ENCODE data around the gene MRTFA.
"Not testable (repeated sequence)": the region's sequence is repeated elsewhere in the genome, so short reads cannot be mapped to it uniquely, and the experiment has no call there.

The MRTFA gene

DNA sequence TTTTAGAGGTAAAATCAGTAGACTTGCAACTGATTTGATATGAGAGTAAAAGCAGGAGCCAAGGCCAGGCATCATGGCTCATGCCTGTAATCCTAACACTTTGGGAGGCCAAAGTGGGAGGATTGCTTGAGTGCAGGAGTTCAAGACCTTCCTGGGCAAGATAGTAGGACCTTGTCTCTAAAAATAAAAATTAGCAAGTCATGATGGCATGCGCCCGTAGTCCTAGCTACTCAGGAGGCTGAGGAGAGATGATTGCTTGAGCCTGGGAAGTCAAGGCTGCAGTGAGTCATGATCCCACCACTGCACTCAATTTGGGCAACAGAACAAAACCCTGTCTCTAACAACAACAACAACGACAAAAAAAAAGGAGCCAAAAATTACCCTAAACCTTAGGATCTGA, 252.6 kb downstream of the MRTFA start:
- DNase-seq = no peak

DNA sequence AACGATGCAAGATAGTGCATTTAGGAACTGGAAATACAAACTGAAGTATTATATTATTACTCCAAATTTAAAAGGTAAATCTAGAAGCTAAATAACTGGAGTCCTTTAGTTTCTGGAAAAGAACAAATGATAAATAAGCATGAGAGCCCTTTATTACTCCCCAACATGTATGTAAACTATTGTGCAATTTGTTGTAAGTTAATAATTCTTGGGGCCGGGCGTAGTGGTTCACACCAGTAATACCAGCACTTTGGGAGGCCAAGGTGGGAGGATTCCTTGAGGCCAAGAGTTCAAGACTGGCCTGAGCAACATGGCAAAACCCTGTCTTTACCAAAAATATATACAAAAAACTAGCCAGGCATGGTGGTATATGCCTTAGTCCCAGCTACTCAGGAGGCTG, 255.1 kb downstream of the MRTFA start:
- DNase-seq = no peak

DNA sequence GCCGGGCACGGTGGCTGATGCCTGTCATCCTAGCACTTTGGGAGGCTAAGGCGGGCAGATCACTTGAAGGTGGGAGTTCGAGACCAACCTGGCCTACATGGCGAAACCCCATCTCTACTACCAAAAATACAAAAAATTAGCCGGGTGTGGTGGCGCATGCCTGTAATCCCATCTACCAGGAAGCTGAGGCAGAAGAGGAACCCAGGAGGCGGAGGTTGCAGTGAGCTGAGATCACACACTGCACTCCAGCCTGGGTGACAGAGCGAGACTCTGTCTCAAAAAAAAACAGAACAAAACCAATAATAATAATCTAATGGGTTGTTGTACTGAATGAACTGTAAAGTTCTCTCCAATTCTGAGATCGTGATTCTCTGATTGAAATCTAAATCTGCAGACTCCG, 258.1 kb downstream of the MRTFA start:
- DNase-seq = not testable (repeated sequence)

DNA sequence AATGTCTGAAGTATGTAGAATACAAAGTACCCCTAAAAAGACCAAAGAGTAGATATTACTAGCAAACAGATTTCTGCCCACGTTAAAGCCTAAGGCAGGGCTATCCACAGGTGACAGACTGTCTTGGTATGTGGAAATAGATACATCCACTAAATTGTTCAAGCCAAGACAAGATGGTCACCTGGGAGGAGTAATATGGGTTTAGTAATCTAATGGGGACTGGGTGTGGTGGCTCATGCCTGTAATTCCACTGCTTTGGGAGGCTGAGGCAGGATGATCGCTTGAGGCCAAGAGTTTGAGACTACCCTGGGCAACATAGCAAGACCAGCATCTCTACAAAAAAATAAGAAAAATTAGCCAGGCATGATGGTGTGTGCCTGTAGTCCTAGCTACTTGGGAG, 258.6 kb downstream of the MRTFA start:
- no peak for DNase-seq

DNA sequence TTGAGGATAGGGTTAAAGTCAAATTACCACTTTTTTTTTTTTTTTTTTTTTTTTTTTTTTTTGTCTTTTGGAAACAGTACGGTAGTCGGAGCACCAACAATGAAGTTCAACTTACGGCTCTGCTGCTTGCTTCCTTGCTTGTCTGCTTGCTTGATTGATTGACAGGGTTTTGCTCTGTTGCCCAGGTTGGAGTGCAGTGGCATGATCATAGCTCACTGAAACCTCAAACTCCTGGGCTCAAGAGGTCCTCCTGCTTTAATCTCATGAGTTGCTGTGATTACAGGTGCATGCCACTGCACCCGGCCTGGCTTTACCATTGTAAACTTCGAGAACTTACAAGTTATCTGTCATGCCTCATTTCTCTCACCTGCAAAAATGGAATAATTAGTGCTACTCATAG, 260.4 kb downstream of the MRTFA start:
- no peak for DNase-seq

DNA sequence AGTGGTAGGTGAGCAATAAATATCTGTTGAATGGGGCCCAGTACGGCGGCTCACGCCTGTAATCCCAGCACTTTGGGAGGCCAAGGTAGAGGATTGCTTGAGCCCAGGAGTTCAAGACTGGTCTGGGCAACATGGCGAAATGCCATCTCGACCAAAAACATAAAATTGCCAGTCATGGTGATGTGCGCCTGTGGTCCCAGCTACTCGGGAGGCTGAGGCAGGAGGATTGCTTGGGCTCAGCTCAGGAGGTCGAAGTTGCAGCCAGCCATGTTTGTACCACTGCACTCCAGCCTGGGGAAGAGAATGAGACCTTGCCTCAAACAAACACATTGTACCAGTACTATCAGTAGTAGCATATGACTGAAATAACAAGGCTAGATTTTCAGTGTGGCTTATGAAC, 262.0 kb downstream of the MRTFA start:
- DNase-seq = no peak

DNA sequence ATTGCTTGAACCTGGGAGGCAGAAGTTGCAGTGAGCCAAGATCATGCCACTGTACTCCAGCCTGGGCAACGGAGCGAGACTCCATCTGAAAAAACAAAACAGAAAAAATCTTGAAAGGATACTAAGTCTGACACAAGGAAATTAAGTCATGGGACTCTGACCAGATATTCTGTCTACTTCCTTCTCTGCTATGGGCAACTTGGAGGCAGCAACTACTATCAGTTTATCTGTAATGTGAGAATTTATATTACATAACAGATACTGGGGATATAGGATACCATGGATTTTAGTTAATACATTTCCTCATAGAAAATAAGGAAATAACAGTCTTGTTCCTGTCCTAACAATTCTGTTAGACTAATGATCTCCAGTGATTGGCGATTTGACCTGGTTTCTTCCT, 267.7 kb downstream of the MRTFA start:
- DNase-seq = no peak

DNA sequence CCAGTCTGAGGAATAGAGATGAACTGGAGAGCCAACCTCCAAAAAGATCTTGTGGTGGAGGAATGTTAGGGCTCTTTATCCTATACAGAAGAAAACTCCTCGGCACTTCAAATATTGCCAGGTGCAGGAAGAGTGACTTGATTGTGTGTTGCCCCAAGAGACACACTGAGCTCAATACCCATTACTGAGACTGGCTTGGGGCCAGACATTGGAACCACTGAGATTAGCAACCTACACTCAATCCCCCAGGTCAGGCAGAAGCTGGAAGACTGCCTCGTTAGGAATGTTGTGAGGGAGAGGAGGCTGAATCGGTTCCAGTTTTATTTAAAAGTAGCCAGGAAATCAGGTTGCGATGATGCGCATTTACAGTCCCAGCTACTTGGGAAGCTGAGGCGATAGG, 268.5 kb downstream of the MRTFA start:
- no peak for DNase-seq

DNA sequence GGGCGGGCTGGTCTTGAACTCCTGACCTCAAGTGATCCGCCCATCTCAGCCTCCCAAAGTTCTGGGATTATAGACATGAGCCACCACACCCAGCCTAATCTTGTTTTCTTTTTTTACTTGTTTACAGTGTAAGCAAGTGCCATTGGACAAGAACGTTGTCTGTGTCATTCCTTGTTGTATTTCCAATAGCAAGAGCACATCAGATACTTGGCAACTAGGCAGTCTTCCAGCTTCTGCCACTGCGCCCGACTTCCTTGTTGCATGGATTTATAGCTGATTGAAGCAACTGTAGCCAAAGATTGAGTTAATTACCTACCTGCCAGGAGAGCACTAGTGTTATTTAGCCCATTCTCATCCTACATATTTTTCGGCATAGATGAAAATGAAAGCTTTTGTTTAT, 269.2 kb downstream of the MRTFA start:
- DNase-seq = no peak

DNA sequence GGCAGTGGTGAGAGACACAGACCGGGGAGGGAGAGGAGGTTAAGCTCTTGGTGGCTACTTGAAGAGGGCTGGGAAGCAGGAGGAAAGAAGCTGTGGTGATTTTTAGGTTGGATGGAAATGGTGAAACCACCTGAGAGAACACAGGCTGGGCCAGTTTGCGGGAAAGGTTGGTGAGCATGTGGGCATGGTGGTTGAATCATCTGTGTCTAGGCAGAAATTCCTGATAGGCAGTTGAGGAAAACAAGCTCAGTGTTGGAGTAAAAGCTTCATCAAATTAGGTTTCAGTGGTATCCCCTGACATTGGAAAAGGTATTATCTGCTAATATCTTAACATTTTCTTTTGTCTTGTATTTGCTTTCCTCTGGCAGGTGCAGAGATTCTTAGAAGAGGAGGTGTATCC, 270.5 kb downstream of the MRTFA start:
- DNase-seq = no peak

DNA sequence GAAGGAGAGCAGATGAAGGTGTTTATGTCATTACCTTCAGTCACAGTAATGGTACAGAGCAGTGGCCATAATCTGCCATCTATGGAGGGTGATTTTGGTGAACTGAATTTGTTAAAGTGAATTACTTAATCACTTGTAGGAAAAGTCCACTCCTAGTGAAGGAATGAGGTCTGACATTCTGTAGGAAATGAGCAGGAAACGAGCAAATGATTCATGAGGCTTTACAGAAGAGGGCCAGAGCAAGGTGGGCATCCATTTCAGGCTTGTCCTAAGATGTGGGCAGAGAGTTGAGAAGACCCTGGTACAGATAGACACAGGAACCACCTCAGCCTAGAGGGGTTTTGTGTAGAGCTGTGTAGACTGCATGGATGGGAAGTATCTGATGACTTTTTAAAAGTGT, 272.1 kb downstream of the MRTFA start:
- DNase-seq = no peak

DNA sequence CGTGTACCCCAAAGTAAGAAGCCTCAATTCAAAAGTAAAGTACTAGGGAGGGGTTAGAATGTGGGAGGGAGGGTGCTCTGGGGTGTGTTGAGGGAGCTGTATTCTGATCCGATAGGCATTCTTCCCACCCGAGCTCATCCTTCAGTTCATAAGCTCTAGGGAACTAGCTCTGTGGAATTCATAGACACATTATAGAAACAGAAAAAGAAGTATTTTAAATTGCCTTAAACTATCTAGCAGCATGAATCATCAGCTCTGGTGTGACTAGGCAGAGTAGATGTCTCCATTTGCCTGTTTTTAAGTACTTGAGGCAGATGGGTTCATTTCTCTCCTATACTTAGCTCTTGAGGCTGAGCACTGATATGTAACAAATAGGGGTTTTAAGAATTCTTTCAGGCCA, 273.5 kb downstream of the MRTFA start:
- no peak for DNase-seq

DNA sequence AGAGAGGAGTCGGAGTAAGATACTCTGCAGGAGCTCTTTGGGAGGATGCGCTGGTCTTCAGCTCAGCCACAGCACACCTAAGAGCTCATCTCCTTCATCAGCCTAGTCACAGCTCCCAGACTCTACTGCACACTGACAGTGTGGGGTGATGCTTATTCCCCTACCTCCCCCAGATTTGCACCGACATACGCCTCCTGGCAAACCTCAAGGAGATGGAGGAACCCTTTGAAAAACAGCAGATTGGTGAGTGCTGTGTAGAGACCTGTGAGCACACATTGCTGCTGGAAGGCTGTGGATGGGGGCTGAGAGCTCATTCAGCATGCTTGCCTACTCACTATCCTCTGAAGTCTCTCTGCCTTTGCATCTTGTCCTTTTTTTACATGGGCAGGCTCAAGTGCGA, 275.4 kb downstream of the MRTFA start:
- DNase-seq = no peak
